Upper lobe of left lung (tissue), 4 donors: ENCODE data around the gene TSPAN31.

Source experiments
- EP300 ChIP-seq, 4 donors: sonication (generic); formaldehyde crosslinking; IDR thresholded peaks; one replicate each; pipeline ENCODE4 v1.5.1; 2017; ENCODE audit warnings: antibody characterized with exemption in 4 of 4, control low read depth in 2 of 4
- POLR2A ChIP-seq, 4 donors: fragments of 450-650 bp; IDR thresholded peaks; one replicate each; pipeline ENCODE4 v1.5.1; 2016 to 2017; ENCODE audit warnings: antibody characterized with exemption in 4 of 4, mild to moderate bottlenecking in 2 of 4
- POLR2AphosphoS5 ChIP-seq, 2 donors: sonication (generic); formaldehyde crosslinking; IDR thresholded peaks; one replicate each; pipeline ENCODE4 v1.5.1; 2017; ENCODE audit warnings: antibody characterized with exemption in 2 of 2
- TF ChIP-seq, protein P1 (sequence below), 6 experiments: fragments of 450-650 bp in 4 of 6; fragments of 200-600 bp in 2 of 6; sonication (generic) in 2 of 6; IDR thresholded peaks; one replicate each; pipeline ENCODE4 v1.5.1; 2016 to 2019; ENCODE audit warnings: antibody characterized with exemption in 6 of 6

GRCh38 chr12:57738661-57739237, 6.1 kb upstream of the TSPAN31 start, which contains the start of gene AGAP2:
- TF ChIP-seq EP300 (IDR thresholded peaks at IDR 0.05) (no peak), POLR2AphosphoS5 (IDR thresholded peaks at IDR 0.05) (no peak), POLR2A (IDR thresholded peaks at IDR 0.05) (no peak)
- TF ChIP-seq, protein P1, sequence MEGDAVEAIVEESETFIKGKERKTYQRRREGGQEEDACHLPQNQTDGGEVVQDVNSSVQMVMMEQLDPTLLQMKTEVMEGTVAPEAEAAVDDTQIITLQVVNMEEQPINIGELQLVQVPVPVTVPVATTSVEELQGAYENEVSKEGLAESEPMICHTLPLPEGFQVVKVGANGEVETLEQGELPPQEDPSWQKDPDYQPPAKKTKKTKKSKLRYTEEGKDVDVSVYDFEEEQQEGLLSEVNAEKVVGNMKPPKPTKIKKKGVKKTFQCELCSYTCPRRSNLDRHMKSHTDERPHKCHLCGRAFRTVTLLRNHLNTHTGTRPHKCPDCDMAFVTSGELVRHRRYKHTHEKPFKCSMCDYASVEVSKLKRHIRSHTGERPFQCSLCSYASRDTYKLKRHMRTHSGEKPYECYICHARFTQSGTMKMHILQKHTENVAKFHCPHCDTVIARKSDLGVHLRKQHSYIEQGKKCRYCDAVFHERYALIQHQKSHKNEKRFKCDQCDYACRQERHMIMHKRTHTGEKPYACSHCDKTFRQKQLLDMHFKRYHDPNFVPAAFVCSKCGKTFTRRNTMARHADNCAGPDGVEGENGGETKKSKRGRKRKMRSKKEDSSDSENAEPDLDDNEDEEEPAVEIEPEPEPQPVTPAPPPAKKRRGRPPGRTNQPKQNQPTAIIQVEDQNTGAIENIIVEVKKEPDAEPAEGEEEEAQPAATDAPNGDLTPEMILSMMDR (IDR thresholded peaks at IDR 0.05), result no peak
